Coronary artery (tissue), 2 donors: ENCODE results near the gene DHRS13.

Experiments used
- DNase-seq: peaks from one replicate; pipeline ENCODE4 v3.0.0-alpha.2; 2017; ENCODE audit warnings: low spot score
- H3K27ac ChIP-seq, 2 donors: fragments of 200-600 bp; sonication (generic); one replicate each; pipeline ENCODE4 v1.5.1; 2016 to 2019
- H3K4me3 ChIP-seq: fragments of 200-600 bp; sonication (generic); 2 replicates; pipeline ENCODE4 v1.5.1; 2016; ENCODE audit warnings: mild to moderate bottlenecking, moderate library complexity
- TF ChIP-seq, protein P1 (sequence below): fragments of 200-600 bp; sonication (generic); IDR thresholded peaks from one replicate; pipeline ENCODE4 v1.5.1; 2019; ENCODE audit warnings: antibody characterized with exemption

DHRS13 gene

DNA sequence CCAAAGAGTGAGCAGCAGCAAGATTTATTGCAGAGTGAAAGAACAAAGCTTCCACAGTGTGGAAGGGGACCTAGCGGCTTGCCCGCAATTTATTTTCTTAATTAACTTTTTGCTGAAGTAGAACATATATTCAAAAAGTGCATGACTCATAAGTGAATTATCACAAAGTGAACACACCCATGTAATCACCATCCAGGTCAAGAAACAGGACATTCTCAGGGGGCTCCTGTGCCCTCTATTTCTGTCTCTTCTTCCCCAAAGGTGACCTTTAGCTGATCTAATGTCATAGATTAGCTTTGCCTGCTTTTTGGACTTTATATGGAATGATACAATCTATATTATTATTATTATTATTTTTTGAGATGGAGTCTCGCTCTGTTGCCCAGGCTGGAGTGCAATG is 28.1 kb downstream of the DHRS13 start:
- DNase-seq, result no peak
- Histone ChIP-seq H3K4me3 (no peak overlapping the region), H3K27ac (no peak overlapping the region)
- TF ChIP-seq, protein P1, sequence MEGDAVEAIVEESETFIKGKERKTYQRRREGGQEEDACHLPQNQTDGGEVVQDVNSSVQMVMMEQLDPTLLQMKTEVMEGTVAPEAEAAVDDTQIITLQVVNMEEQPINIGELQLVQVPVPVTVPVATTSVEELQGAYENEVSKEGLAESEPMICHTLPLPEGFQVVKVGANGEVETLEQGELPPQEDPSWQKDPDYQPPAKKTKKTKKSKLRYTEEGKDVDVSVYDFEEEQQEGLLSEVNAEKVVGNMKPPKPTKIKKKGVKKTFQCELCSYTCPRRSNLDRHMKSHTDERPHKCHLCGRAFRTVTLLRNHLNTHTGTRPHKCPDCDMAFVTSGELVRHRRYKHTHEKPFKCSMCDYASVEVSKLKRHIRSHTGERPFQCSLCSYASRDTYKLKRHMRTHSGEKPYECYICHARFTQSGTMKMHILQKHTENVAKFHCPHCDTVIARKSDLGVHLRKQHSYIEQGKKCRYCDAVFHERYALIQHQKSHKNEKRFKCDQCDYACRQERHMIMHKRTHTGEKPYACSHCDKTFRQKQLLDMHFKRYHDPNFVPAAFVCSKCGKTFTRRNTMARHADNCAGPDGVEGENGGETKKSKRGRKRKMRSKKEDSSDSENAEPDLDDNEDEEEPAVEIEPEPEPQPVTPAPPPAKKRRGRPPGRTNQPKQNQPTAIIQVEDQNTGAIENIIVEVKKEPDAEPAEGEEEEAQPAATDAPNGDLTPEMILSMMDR, result no peak

- no peak overlapping the region for H3K27ac ChIP-seq
- TF ChIP-seq, protein P1, result no peak
- no peak for DNase-seq
- no peak overlapping the region for H3K4me3 ChIP-seq
Measured at GRCh38 chr17:28873839-28874238, 29.0 kb downstream of the DHRS13 start.

GRCh38 chr17:28871056-28871579 is 31.8 kb downstream of the DHRS13 start:
- no peak overlapping the region for H3K4me3 ChIP-seq
- H3K27ac ChIP-seq, result no peak overlapping the region
- TF ChIP-seq, protein P1, result no peak
- no peak for DNase-seq

GRCh38 chr17:28867276-28867675 is 35.6 kb downstream of the DHRS13 start:
- TF ChIP-seq, protein P1, result no peak
- no peak for DNase-seq
- Histone ChIP-seq H3K27ac (no peak overlapping the region), H3K4me3 (no peak overlapping the region)

GRCh38 chr17:28865946-28866752 is 36.7 kb downstream of the DHRS13 start:
- no peak for DNase-seq
- no peak overlapping the region for H3K27ac ChIP-seq
- TF ChIP-seq, protein P1, result no peak
- H3K4me3 ChIP-seq, result no peak overlapping the region

- TF ChIP-seq, protein P1, result no peak
- Histone ChIP-seq H3K4me3 (no peak overlapping the region), H3K27ac (no peak overlapping the region)
- DNase-seq, result no peak
Measured at GRCh38 chr17:28864991-28865849, 37.7 kb downstream of the DHRS13 start.
